GM12873 (cell line): ENCODE results near the gene NOS3.

Experiments used
- CTCF ChIP-seq: IDR thresholded peaks from 2 replicates; pipeline ENCODE4 v1.5.1; 2012; ENCODE audit warnings: low read depth, mild to moderate bottlenecking, moderate library complexity, low read length, control low read depth; ENCODE audit not compliant: insufficient read depth; ENCODE audit errors: missing control alignments

The NOS3 gene

DNA sequence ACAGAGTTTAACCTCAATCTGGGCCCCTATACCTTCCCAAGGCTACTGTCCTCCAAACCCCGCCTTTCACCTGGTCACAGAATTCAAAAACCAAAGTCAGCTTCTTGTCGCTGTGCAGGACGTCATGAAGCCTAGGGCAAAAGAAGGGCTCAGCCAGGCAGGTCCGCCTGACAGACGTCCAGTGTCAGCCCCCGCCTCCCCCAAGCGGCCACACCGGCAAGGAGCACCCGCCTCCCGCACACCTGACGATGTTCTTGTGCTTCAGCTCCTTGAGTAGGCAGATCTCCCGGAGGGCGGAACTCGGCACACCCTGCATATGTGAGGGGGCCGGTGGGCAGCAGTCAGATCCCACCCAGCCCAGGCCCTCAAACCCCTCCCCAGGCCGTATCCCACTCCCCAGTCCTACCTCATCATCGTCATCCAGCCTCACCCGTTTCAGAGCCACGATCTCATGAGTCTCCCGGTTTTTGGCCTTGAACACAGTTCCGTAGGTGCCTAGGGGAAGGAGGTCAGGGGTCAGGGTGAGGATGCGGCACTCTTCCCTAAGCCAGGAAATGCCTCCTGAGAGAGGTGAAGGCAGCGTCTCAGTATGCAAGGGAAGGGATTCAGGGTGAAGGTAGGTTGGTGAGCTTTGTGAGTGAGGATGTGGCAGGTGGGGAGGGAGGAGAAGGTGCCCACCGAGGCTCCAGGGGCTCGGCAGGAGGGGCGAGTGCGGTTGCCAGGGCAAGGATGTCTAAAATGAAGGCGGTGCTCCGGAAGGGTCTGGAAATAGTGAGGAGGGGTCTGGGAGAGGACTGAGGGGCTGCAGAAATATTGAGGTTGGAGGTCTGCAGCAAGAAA lies 66.1 kb downstream of the NOS3 start:
- TF ChIP-seq CTCF: no peak

- TF ChIP-seq CTCF: no peak
Measured at GRCh38 chr7:151057506-151057988, 66.7 kb downstream of the NOS3 start, which contains the start of gene CDK5. TSS of gene CDK5 (minus strand) at chr7:151057897. CDS start at chr7:151057848, 49 bp downstream.

GRCh38 chr7:151057989-151058780 lies 67.4 kb downstream of the NOS3 start:
- TF ChIP-seq CTCF: no peak

DNA sequence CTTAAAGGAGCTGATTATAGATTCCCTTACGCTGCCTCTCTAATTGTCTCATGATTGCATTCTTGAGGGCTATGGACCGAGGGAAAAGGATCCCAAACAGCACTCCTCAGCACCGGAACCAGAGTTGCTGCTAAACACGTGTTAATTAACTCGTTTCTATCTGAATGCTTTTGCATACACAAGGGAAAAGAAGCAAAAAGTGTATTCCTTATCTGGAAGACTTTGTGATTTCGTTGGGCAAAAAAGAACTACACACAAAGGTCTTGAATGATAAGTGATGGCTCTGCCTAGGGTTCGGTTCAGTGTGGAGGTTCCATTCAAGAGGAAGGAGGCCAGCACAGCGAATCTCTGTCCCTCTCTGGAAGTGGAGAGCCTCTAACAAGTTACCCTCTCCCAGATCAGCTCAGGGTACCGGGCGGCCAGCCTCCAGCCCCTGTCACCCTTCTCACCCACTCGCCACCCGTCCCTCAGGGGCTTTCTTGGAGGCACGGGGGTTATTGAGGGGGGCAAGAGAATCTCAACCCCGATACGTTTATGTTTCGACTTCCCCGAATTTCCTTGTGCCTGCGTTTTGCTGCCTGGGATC lies 68.1 kb downstream of the NOS3 start:
- TF ChIP-seq CTCF: no peak

DNA sequence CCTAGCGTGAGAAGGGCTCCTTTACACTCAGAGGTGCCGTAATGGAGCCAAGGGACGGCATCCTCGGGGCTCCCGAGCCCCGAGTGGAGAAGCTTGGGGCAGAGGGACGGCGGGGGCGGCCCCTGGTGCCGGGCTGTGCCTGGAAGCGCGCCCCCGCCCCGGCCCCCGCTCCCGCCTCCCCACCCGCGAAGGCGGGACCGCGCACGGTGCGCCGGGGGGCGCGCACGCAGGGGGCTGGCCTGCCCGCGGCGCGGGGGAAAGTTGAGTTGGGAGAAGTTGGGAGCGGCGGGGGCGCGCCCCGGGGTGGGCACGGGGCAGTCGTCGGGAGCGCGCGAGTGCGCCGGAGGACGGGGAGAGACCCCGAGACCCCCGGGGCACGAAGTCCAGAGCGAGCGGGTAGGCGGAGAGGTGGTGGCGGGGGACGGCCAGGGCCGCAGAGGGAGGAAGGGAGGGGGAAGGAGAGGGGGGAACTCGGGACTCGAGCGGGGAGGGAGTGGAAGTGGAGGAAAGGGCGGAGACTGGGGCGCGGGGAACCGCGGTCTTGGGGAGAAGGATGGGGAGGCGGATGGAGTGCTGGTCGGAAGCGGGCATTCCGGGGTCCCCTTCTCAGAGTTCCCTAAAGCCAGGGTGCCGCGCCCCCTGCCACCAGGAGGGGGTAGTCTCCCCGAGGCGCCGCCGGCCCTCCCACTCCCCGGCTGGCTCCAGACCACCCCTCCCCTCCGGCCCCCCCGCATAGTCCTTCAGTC lies 68.7 kb downstream of the NOS3 start, which contains the start of gene SLC4A2:
Gene SLC4A2 (plus strand): TSS at position 223 of the 746 bp plus-strand sequence. CDS start 2,399 bp downstream, outside the sequence.
- TF ChIP-seq CTCF: peak; percentile 64

DNA sequence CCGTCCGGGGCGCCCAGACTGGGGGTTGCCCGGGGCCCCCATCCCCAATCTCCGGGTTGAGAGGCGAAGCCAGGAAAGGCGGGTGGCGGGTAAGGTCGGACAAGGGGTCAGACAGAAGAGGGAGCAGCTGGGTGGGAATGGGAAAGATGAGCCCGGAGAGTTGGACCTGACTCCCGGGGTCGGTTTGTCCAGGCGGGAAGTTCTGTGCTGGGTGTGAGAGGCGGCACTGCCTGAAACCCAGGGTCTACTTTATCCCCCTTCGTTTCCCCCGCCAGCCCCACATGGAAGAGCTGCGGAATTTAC lies 69.2 kb downstream of the NOS3 start:
- TF ChIP-seq CTCF: no peak
